ENCODE data around the gene CCDC28B. TPM values are rescaled to one million over a fixed set of nuclear protein-coding genes. Genes with fewer than 3 reads are reported as not detected.

CCDC28B gene
- total and polyA plus RNA-seq, 2 of the 13 experiments (the other 11 are each of a cell fraction or from before 2014, with no cell fraction given) = 2.6 to 3.5 TPM

DNA sequence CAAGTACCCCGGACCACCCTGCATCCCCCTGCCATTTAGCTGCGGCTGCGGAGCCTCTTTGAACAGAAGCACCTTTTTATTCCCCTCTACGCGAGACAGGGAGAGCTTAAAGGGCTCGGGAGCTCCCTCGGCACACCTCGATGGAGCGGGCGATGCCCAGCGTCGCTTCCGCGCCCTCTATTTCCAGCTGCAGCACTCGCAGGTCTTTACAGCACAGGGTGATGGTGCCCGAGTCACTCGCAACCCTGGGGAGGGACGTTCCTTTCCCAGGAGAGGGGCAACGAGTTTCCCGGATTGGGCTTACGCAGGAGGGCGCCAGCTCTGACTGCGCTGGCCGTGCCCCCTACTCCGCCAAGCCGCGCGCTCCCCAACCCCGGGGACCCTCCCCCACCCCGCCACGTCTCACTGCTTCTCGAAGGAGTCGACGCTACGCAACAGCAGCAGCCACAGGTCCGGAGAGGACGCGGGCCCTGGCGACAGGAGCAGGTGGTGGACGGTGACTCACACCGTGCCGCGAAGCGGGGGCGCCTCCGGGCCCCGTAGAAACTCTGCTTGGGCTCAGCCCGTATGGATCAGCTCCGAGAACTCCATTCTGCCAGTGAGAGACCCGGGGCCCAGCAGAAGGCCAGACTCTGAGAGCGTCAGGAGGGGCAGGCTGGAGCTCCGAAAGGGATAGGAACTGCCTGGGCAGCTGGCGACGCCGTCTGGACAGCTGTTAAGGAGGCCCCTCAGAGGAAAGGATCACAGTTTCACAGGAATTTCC, 40.8 kb downstream of the CCDC28B start (continued):
- TF ChIP-seq, protein P1, sequence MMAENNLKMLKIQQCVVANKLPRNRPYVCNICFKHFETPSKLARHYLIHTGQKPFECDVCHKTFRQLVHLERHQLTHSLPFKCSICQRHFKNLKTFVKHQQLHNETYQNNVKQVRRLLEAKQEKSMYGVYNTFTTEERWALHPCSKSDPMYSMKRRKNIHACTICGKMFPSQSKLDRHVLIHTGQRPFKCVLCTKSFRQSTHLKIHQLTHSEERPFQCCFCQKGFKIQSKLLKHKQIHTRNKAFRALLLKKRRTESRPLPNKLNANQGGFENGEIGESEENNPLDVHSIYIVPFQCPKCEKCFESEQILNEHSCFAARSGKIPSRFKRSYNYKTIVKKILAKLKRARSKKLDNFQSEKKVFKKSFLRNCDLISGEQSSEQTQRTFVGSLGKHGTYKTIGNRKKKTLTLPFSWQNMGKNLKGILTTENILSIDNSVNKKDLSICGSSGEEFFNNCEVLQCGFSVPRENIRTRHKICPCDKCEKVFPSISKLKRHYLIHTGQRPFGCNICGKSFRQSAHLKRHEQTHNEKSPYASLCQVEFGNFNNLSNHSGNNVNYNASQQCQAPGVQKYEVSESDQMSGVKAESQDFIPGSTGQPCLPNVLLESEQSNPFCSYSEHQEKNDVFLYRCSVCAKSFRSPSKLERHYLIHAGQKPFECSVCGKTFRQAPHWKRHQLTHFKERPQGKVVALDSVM (CRISPR knock-in tag; IDR thresholded peaks at IDR 0.05) = no peak
- TF ChIP-seq ZBTB7A (CRISPR knock-in tag; IDR thresholded peaks at IDR 0.05) = 0 out of 2 replicates have a peak, but pooled peaks have one; percentile 40
- TF ChIP-seq, protein P2, sequence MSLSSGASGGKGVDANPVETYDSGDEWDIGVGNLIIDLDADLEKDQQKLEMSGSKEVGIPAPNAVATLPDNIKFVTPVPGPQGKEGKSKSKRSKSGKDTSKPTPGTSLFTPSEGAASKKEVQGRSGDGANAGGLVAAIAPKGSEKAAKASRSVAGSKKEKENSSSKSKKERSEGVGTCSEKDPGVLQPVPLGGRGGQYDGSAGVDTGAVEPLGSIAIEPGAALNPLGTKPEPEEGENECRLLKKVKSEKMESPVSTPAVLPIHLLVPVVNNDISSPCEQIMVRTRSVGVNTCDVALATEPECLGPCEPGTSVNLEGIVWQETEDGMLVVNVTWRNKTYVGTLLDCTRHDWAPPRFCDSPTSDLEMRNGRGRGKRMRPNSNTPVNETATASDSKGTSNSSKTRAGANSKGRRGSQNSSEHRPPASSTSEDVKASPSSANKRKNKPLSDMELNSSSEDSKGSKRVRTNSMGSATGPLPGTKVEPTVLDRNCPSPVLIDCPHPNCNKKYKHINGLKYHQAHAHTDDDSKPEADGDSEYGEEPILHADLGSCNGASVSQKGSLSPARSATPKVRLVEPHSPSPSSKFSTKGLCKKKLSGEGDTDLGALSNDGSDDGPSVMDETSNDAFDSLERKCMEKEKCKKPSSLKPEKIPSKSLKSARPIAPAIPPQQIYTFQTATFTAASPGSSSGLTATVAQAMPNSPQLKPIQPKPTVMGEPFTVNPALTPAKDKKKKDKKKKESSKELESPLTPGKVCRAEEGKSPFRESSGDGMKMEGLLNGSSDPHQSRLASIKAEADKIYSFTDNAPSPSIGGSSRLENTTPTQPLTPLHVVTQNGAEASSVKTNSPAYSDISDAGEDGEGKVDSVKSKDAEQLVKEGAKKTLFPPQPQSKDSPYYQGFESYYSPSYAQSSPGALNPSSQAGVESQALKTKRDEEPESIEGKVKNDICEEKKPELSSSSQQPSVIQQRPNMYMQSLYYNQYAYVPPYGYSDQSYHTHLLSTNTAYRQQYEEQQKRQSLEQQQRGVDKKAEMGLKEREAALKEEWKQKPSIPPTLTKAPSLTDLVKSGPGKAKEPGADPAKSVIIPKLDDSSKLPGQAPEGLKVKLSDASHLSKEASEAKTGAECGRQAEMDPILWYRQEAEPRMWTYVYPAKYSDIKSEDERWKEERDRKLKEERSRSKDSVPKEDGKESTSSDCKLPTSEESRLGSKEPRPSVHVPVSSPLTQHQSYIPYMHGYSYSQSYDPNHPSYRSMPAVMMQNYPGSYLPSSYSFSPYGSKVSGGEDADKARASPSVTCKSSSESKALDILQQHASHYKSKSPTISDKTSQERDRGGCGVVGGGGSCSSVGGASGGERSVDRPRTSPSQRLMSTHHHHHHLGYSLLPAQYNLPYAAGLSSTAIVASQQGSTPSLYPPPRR (CRISPR knock-in tag; IDR thresholded peaks at IDR 0.05; ENCODE audit: borderline replicate concordance) = peak; percentile 65
- TF ChIP-seq, protein P3, sequence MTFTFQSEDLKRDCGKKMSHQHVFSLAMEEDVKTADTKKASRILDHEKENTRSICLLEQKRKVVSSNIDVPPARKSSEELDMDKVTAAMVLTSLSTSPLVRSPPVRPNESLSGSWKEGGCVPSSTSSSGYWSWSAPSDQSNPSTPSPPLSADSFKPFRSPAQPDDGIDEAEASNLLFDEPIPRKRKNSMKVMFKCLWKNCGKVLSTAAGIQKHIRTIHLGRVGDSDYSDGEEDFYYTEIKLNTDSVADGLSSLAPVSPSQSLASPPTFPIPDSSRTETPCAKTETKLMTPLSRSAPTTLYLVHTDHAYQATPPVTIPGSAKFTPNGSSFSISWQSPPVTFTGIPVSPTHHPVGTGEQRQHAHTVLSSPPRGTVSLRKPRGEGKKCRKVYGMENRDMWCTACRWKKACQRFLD (CRISPR knock-in tag; IDR thresholded peaks at IDR 0.05; ENCODE audit: borderline replicate concordance) = 0 out of 2 replicates have a peak, but pooled peaks have one; percentile 66
- TF ChIP-seq, protein P4, sequence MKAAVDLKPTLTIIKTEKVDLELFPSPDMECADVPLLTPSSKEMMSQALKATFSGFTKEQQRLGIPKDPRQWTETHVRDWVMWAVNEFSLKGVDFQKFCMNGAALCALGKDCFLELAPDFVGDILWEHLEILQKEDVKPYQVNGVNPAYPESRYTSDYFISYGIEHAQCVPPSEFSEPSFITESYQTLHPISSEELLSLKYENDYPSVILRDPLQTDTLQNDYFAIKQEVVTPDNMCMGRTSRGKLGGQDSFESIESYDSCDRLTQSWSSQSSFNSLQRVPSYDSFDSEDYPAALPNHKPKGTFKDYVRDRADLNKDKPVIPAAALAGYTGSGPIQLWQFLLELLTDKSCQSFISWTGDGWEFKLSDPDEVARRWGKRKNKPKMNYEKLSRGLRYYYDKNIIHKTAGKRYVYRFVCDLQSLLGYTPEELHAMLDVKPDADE (CRISPR knock-in tag; IDR thresholded peaks at IDR 0.05) = no peak
- no peak for TF ChIP-seq SRSF1 (optimal IDR thresholded peaks at IDR 0.05; ENCODE audit: low read depth, low read length)
- TF ChIP-seq NCOA1 (CRISPR knock-in tag; IDR thresholded peaks at IDR 0.05) = no peak
- TF ChIP-seq RNF2 (conservative IDR thresholded peaks at IDR 0.05; ENCODE audit: low read depth) = peak; percentile 77
- TF ChIP-seq PHB2 (IDR thresholded peaks at IDR 0.05; ENCODE audit: partially characterized antibody) = no peak
- TF ChIP-seq MED8 (CRISPR knock-in tag; IDR thresholded peaks at IDR 0.05; ENCODE audit: insufficient replicate concordance) = no peak
- TF ChIP-seq, protein P5, sequence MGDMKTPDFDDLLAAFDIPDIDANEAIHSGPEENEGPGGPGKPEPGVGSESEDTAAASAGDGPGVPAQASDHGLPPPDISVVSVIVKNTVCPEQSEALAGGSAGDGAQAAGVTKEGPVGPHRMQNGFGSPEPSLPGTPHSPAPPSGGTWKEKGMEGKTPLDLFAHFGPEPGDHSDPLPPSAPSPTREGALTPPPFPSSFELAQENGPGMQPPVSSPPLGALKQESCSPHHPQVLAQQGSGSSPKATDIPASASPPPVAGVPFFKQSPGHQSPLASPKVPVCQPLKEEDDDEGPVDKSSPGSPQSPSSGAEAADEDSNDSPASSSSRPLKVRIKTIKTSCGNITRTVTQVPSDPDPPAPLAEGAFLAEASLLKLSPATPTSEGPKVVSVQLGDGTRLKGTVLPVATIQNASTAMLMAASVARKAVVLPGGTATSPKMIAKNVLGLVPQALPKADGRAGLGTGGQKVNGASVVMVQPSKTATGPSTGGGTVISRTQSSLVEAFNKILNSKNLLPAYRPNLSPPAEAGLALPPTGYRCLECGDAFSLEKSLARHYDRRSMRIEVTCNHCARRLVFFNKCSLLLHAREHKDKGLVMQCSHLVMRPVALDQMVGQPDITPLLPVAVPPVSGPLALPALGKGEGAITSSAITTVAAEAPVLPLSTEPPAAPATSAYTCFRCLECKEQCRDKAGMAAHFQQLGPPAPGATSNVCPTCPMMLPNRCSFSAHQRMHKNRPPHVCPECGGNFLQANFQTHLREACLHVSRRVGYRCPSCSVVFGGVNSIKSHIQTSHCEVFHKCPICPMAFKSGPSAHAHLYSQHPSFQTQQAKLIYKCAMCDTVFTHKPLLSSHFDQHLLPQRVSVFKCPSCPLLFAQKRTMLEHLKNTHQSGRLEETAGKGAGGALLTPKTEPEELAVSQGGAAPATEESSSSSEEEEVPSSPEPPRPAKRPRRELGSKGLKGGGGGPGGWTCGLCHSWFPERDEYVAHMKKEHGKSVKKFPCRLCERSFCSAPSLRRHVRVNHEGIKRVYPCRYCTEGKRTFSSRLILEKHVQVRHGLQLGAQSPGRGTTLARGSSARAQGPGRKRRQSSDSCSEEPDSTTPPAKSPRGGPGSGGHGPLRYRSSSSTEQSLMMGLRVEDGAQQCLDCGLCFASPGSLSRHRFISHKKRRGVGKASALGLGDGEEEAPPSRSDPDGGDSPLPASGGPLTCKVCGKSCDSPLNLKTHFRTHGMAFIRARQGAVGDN (CRISPR knock-in tag; IDR thresholded peaks at IDR 0.05) = peak; percentile 98
- TF ChIP-seq, protein P6, sequence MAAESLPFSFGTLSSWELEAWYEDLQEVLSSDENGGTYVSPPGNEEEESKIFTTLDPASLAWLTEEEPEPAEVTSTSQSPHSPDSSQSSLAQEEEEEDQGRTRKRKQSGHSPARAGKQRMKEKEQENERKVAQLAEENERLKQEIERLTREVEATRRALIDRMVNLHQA (CRISPR knock-in tag; IDR thresholded peaks at IDR 0.05) = no peak
- peak; percentile 68; the same call in 1 of the 2 replicates for TF ChIP-seq KLF6 (CRISPR knock-in tag; IDR thresholded peaks at IDR 0.05)
